ENCODE data around the gene UBE2L3.
"Not testable (repeated sequence)": the region's sequence is repeated elsewhere in the genome, so short reads cannot be mapped to it uniquely, and the experiment has no call there.

UBE2L3 gene

DNA sequence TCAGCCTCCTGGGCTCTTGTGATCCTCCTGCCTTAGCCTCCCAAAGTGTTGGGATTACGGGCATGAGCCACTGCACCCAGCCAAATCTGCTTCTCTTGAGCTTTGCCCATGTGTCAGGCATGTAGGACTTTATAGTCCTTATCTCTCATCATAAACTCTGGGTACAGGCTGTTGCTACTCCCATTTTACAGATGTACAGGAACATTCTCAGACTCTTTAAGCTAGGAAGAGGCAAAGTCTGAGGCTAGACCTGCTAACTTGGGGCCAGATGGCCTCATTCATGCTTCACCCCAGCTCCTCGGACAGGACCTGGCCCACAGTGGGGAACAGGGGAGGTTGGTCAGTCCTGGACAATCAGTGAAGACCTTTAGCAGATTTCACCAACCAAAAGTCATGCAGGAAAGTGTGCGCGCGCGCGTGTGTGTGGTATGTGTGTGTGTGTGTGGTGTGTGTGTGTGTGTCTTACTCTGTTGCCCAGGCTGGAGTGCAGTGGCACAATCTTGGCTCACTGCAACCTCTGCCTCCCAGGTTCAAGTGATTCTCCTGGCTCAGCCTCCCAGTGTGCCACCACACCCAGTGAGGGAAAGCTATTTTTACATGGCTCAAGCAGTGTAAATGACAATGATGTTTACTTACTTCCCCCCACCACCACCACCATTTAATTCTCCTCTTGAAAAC, 38.5 kb downstream of the UBE2L3 start:
- DNase-seq: no peak

DNA sequence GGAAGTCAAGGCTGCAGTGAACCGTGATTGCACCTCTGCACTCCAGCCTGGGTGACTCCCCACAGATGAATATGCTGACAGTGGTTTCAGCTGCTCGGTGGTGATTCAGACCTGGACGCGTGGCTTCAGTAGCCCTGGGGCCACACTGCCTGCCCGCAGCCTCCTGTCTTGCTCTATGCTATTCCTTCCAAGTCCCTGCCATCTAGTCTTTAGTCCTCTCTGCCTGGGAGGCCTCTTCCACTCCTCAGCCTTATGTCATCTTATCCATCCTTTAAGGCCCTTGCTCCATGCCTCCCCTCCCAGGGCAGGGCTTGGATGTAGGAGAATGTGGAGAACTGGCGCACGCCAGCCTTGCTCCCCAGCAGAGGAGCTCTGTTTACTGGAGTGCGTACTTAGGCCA, 39.3 kb downstream of the UBE2L3 start:
- no peak for DNase-seq

DNA sequence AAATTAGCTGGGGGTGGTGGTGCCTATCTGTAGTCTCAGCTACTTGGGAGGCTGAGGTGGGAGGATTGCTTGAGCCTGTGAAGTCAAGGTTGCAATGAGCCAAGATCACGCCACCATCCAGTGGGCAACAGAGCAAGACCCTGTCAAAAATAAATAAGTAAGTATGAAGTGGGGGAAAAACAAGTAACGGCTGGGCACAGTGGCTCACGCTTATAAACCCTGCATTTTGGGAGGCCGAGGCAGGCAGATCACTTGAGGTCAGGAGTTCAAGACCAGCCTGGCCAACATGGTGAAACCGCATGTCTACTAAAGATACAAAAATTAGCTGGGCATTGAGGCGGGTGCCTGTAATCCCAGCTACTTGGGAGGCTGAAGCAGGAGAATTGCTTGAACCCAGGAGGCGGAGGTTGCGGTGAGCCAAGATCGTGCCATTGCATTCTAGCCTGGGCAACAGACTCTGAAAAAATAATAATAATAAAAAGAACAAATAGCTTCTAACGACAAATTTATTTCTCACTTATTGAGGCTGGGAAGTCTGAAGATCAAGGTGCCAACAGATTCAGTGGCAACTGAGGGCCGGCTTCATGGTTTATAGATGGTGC, 42.1 kb downstream of the UBE2L3 start:
- not testable (repeated sequence) for DNase-seq

DNA sequence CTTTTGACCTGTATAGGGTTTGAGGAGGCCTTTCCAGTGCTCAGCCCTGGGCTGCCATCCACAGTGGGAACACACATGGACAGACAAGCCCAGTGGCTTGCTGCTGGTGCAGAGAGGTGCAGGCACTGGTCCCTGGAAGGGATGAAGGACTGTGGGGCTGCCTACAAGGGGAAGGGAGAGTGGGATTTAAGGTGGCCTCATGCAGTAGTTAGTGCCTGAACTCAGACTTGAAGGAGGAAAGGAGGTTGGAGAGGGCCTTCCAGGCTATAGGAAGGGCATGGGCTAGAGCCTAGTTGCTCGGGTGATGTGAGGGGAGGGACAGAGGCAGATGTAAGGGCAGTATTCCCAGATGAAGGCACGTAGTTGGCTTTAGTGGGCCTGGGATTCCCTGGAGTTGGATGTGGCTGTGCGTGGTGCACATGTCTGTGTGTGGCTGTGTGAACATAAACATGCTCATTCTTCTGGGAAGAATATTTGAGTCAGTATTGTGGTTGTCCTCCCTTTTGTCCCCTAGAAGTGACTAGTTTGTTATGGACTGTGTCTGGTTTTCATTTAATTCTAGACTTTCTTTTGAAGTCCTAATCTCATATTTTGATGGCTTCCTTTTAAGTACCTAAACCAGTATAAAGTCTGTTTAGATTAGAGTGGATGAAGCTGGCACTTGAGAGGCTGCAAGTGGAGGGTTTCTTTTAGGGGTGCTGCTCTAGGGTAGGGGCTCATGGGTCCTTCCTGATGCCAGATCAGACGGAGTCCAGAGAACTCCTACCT, 43.9 kb downstream of the UBE2L3 start:
- no peak for DNase-seq

DNA sequence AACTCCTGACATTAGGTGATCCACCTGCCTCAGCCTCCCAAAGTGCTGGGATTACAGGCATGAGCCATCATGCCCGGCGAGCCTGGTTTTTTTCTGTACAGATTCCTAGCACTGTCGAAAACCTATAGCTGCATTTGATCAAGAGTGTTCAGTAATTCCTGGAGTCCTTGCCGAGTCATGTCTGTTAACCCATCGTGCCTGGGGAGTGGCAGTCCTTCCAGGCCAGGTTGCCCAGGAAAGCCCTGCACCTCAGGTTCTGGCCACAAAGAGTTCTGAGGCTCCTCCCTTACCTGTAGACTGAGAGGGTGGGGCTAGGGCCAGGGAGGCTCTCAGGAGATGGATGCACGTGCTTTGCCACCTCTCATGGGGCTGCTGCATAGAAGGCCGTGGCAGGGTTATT, 45.3 kb downstream of the UBE2L3 start:
- DNase-seq: no peak

DNA sequence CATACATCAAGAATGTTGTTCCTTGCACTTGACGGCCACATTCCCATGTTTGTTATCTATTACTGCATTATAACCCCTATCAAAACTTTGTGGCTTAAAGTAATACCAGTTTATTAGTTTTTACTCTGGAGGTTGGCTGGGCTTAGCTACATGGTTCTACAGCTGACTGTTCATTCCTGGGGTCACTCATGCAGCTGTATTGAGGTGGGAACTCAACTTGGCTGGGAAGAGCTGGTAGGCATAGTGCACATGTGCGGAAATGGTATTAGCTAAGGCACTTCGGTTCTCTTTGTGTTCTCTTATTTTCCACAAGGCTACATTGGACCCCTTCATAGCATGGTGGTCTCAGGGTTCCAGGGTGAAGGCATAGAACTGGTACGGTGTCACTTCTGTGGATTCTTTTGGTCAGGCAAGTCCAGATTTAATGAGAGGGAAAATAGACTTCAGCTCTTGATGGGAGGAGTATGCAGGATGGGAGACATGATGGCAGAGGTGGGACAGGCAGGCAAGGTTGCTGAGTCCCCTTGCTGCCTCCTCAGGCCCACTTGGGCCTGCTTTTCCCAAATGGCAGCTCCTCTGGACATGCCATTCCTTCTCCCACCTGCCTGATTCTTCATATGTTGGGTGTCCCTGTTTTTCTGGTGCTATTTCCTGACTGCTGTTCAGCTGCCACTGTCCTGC, 46.2 kb downstream of the UBE2L3 start:
- DNase-seq: no peak

DNA sequence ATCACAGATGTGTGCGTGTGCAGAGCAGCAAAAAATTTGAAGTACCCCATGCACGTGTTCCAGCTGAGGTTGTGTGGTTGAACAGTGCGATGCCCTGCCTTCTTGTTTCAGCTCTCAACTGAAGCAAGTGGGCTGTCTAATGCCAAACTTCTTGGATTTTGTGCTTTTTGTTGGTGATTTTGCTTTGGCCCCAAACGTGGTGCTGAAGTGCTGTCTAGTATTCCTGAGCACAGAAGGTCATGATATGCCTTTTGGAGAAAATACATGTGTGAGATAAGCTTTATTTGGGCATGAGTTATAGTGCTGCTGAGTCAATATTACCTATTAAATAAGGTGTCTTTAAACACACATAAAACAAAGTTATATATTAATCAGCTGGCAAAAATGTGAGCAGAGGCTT, 48.2 kb downstream of the UBE2L3 start:
- DNase-seq: no peak

DNA sequence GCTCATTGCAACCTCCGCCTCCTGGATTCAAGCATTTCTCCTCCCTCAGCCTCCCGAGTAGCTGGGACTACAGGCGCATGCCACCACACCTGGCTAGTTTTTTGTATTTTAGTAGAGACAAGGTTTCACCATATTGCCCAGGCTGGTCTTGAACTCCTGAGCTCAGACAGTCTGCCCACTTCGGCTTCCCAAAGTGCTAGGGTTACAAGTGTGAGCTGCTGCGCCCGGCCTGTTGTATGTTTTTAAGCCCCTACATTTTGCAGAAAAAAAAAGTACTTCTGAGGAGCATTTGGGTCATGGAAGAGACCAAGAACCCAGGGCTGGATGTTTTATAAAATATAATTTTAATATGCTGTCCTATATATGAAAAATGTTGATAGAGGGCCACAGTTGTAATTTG, 49.8 kb downstream of the UBE2L3 start:
- DNase-seq: not testable (repeated sequence)

DNA sequence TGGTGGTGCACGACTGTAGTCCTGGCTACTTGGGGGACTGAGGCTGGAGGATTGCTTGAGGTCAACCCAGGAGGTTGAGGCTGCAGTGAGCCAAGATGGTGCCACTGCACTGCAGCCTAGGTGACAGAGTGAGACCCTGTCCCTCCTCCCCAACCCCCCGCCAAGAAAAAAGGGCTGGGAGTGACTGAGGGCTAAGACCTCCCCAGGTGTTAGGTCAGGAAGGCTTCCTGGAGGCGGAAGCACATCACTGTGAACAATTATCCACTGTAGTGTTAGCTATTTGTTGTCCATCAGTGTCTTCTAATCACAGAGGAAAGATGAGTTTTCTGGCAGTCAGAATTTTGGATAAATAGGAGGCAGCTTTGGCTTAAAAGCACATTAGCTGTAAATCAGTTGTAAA, 53.5 kb downstream of the UBE2L3 start:
- no peak for DNase-seq

DNA sequence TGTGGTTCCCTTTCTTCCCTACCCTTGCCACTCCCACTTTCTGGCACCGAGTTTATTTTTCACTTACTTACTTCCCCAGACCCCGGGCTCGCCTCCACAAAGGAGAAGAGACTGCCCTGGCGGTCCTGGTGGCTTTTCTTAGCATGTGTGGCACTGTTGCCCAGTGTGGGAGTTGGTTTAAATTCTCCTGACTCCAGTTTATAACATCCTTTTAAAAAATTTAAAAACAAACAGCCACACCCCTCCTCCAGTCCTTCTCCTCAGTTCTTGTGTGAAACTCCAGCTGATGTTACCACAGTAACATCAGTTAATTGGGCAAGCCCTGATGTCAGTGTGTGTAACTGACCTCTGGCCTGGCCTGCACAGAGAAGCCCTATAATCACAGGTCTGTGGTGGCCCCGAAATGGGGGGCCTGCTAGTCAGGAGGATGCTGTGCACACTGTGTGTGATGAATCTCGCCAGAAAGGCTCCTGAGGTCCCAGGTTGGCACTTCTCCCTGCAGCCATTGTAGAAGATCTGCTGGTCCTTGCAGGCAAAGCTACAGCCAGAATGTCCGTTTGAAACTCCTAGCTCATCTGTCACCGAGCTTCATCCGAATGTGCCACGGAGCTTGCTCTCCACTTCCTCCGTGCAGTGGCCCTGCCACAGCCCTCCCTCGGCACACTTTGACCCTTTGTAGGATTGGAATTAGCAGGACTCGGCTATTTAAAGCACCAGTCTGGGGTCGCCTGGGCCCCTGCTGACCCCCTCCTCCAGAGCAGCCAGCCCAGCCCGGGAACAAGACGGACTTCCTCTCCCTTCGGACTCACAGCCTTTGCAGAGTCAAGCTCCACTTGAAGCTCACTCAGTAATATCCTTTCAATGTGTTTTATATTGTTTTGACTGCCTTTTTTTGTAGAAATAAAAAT, 54.8 kb downstream of the UBE2L3 start:
- no peak for DNase-seq

DNA sequence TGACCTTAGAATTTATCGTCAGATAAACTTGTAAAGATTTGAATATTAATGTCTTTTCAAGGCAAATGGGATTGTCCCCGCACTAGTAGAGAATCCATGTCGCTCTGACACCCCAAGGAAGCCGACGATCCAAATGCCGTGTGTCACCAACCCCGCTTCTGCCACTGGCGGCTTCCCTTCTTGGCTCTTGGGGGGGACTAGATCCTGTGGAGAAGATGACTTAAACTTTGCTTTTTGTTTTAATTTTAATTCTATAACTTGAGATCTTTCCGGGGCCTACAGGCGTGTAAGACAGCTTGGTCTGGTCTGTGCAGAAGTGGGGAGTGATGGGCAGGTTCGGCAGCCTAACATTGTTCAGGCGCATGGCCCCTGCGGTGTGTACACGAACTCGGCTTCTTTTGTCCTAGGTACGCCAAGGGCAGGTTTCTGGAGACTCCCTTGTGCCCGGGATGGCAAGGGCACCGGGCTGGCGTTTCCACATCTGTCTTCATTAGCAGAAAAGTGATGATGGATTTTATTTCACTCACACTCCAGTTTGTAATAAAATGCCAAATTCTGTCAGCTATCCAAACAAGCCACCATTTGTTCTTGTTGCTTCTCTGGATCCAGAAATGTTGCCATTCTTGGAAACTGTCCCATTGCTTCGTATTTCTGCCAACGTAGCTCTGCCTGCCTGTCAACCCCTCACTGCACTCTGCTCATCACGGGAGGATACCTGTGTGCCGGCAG, 55.6 kb downstream of the UBE2L3 start:
- DNase-seq: peak; percentile 68

DNA sequence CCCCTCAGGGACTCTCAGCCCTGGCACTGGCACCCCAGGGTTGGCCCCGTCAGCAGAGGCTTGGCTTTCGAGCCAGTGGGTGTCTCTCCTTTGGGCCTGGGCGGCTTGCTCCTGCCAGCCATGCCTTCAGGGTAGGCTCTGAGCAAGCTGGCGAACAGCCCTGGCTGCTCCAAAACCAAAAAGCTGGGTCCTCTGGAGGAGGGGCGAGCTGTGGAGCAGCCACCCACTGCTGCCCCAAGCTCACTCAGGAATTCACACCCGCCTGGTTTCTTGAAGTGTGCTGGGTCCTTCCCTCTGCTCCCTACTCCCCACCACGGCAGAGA, 56.1 kb downstream of the UBE2L3 start:
- DNase-seq: peak; percentile 33

DNA sequence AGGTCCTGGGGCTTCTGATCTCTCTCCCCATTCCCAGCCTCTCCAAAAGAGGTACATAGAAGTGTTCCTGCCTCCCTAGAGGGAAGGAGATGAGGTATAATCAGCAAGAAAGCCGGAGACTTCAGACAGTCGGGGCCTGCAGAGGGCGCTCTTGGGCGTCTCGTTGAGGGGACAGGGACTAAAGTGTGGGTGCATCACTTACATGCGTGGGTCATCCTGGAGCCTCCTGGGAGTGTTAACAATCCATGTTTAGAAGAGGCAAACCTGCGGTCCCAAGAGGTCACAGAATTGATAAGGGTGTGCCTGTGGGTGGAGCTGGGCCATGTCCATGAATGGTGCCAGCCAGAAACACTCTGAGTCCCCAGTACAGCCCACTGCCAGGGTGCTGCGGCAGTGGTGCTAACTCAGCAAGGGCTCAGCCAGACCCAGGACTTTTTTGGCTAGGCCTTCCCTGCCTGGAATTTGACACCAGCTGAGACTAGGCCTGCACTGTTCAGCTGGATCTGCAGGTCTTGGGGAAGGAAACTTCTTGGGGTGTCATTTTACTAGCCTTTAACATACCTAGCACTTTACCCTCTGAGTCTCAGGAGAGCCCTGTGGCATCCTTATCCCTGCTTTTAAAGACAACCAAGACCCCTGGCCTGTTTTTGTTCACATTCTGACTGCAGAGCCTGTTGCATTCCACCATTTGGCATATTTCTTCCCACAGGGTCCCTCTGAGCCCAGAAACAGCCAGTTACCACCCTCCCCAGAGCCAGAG, 56.8 kb downstream of the UBE2L3 start:
- peak; percentile 31 for DNase-seq

DNA sequence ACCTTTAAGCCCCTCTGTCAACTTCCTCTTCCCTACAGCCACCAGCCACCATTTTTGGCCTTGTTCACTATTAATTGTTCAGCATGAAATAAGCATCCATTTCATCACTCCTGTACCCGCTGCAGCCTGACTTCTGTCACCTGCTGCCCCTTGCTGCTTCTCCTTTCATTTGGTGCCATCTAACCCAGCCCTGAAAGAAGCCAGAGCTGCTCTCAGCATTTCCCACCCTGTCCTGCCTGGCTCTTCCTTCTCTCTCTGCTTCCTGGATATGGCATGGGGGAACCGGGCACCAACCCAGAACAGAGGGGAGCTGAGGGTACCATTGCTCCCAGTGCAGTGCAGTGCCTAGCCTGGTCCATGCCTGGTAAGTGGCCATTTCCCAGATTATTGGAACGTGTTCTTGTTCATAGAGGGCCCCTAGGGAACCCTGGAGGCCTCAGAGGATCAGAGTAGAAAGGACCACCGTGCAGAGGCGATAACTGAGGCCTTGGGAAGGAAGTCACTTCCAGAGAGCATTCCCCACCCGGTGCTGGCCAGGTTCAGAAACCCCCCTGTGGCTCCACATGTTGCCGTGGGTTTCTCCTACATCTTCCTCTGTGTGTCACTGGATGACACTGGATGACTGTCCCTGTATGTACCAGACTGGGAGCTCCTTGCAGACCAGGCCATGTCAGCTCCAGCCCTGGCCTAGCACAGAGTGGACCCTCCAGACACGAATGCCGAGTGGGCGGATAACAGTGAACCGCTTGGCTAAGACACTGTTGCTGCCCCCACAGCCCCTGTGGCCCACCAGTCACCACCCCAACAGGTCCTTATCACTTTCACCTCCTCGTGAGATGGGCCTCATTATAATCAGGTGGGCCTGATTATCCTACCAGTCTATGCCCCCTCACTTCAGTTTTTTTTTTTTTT, 57.6 kb downstream of the UBE2L3 start:
- DNase-seq: no peak

DNA sequence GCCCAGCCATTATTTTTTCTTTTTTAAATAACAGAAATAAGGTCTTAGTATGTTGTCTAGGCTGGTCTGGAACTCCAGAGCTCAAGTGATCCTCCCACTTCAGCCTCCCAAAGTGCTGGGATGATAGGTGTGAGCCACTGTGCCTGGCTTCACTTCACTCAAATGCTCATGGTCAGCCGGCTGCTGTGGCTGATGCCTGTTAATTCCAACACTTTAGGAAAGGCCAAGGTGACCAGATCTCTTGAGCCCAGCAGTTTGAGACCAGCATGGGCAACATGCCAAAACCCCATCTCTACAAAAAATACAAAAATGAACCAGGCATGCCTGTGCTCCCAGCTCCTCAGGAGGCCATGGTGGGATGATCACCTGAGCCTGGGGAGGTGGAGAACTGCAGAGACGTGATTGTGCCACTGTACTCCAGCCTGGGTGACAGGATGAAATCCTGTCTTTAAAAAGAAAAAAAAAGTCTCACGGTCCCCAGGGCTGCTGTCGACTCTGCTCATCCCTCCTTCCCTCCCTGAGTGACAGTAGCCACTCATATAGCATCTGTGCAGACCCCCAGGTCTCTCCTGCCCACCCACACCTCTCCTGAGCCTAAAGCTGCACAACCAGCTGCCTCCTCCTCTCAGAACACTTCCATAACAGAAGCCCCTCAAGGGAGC, 58.7 kb downstream of the UBE2L3 start:
- no peak for DNase-seq

DNA sequence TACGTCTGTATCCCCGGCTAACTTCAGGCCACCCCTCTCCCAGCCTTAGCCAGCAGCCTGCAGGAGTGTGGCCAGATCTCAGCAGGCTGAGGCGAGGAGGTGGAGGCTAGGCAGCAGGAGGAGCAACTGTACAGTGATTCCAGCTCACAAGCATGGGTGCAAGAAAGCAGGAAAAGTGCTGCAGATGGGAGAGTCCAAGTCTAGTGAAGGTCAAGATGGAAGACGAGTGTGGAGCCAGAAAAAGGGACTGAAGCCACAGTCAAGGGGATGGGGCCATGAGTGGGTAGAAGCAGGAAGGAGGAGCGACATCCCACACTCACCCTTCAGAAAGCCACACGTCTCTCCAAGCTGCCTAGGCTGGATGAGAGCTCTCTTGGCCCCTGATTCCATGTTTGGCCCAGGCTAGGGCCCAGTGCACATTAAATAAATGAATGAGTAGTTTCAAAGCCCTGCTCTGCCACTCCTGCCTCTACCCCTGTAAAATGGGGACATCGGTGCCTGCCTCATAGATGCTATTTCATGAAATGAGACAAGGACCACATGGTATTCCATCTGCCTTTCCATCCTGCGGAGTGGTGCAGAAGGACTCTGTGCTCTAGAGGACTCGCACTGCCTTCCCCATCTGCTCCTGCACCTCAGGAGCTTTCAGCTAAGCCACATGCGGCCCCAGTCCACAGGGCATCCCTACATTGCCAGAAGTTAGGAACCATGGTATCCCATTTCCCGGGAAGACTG, 59.4 kb downstream of the UBE2L3 start:
- peak; percentile 90 for DNase-seq

DNA sequence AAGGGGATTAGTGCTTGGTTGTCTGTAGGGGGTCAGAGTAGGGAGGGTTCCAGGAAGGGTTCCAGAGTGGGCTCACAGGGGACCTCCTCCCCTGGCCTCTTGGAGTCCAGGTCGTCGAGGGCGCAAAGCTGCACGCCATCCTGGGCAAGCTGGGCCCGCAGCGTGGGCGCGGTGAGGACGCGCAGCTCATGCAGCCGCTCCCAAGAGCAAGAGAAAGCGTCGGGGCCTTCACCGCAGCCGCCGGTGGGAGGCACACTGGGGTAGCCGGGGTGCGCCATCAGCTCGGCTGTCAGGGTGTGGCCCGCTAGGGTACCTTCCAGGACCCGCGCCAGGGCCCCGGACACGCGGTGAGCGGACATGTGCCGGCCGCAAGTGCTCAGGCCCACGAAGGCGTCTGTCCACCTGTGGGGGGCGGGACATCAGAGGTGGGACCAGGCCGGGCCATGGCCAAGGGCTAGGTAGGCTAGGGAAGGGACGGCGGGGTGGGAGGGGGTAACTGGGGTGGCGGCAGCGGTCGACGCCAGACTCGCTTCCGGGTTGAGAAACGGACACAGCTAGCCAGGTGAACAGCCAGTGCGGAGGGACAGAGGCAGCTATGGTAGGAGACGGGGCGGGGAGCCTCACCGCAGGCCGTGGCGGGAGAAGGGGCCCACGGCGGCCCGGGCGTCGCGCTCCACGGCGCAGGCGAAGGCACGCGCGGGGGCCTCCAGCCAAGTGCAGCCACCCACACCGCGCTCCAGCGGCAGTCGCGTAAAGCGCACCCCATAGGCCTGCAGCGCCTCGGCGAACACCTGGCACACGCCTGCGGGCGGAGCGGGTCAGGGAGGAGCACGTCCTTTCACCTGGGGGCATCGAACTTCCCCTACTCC, 61.1 kb downstream of the UBE2L3 start:
- DNase-seq: no peak

Measured in NCI-H1694 treated with DMSO at 0.1 percent for 48 hours (cell line).